GM12864 (cell line): ENCODE measurements around the gene SLC22A5.

ENCODE experiments used
- DNase-seq: peaks from one replicate; pipeline ENCODE4 v3.0.0-alpha.2; 2011; ENCODE audit warnings: low read depth
- H3K4me3 ChIP-seq: 2 replicates; pipeline ENCODE4 v1.5.1; 2011; ENCODE audit warnings: mild to moderate bottlenecking, low read depth, low read length, control low read depth
- TF ChIP-seq, protein P1 (sequence below): IDR thresholded peaks from 2 replicates; pipeline ENCODE4 v1.5.1; 2011; ENCODE audit warnings: low read depth, mild to moderate bottlenecking, moderate library complexity, low read length, control low read depth, inconsistent platforms; ENCODE audit errors: missing control alignments

Gene SLC22A5

DNA sequence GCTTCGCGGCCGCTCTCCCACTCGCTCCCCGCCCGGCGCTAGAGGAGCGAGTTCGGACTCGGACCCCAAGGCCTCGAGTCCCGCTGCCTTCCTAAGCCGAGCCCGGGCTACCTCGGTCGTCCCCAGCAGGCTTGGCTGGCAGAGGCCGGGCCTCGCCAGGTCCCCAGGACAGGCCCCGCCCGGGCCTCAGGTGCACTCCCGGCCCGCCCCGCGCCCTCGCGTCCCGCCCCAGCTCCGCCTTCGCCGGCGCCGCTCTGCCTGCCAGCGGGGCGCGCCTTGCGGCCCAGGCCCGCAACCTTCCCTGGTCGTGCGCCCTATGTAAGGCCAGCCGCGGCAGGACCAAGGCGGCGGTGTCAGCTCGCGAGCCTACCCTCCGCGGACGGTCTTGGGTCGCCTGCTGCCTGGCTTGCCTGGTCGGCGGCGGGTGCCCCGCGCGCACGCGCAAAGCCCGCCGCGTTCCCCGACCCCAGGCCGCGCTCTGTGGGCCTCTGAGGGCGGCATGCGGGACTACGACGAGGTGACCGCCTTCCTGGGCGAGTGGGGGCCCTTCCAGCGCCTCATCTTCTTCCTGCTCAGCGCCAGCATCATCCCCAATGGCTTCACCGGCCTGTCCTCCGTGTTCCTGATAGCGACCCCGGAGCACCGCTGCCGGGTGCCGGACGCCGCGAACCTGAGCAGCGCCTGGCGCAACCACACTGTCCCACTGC, at the start of gene SLC22A5:
Gene SLC22A5 (plus strand): TSS at position 237 of the 707 bp plus-strand sequence. CDS start 263 bp downstream, at position 500.
- peak within 1 kb of the TSS; percentile 72 for H3K4me3 ChIP-seq
- TF ChIP-seq, protein P1, sequence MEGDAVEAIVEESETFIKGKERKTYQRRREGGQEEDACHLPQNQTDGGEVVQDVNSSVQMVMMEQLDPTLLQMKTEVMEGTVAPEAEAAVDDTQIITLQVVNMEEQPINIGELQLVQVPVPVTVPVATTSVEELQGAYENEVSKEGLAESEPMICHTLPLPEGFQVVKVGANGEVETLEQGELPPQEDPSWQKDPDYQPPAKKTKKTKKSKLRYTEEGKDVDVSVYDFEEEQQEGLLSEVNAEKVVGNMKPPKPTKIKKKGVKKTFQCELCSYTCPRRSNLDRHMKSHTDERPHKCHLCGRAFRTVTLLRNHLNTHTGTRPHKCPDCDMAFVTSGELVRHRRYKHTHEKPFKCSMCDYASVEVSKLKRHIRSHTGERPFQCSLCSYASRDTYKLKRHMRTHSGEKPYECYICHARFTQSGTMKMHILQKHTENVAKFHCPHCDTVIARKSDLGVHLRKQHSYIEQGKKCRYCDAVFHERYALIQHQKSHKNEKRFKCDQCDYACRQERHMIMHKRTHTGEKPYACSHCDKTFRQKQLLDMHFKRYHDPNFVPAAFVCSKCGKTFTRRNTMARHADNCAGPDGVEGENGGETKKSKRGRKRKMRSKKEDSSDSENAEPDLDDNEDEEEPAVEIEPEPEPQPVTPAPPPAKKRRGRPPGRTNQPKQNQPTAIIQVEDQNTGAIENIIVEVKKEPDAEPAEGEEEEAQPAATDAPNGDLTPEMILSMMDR = no peak
- DNase-seq = no peak

GRCh38 chr5:132319975-132320374, 49.5 kb upstream of the SLC22A5 start:
- H3K4me3 ChIP-seq = no peak overlapping the region
- TF ChIP-seq, protein P1 = no peak
- DNase-seq = no peak

DNA sequence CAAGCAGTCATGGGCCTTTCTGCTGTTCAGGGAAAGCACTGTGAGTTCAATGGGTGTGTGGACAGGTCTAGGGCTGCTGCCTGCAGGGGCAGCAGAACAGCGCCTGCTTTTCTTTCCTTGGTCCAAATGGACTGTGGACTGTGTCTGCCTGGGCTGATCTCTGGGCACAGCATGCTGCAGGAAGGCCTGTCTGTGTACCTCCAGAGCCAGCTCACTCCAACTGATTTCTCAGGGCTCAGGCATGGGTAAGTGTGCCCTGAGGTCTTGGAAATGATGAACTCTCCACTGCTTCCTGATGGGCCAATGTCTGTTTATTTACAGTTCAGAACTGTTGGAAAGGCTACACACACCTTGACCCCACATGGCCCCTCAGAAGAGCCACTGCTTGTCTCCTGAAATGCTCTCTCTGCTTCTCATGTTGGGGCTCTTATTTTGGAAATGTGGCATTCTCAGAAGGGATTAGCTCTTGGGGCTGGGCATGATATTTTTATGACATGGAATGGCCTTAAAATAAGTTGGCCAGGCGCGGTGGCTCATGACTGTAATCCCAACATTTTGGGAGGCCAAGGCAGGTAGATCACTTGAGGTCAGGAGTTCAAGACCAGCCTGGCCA, 48.3 kb upstream of the SLC22A5 start:
- no peak for DNase-seq
- no peak overlapping the region for H3K4me3 ChIP-seq
- TF ChIP-seq, protein P1 = no peak

DNA sequence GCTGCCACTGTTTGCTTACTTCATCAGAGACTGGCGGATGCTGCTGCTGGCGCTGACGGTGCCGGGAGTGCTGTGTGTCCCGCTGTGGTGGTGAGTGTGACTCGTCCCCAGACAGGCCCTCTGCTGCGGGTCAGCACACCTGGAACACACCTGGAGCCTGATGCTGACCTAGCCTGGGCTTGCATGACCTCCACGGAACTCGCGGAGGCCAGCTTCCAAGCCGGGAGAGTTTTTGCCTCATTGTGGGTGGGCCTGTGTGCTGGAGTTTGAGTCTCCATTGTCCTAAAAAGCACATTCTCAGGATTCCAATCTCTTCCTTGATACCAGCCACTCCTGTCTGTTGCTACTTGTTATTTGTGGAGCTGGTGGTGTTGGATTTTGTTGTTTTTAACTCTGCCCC, 47.2 kb upstream of the SLC22A5 start:
- TF ChIP-seq, protein P1 = no peak

GRCh38 chr5:132323202-132323601, 46.3 kb upstream of the SLC22A5 start:
- TF ChIP-seq, protein P1 = no peak
- no peak for DNase-seq
- no peak overlapping the region for H3K4me3 ChIP-seq

More for the DNA sequence above, 47.2 kb upstream of the SLC22A5 start:
- no peak for DNase-seq
- H3K4me3 ChIP-seq = no peak overlapping the region

DNA sequence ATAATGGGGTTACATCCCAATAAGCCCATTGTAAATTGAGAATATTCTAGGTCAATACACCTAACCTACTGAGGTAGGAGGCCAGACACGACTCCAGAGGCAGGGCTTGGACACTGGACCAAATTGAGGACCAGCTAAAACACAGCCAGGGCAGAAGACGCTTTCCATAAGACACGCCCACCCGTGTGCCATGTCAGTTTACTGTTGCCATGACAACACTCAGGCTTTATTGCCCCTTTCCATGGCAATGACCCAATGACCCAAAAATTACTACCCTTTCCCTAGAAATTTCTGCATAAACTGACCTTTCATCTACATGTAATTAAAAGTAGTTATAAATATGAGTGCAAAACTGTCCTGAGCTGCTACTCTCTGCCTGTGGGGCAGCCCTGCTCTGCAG, 43.8 kb upstream of the SLC22A5 start:
- TF ChIP-seq, protein P1 = no peak
- DNase-seq = no peak
- H3K4me3 ChIP-seq = no peak overlapping the region
